Islet precursor cell (in vitro differentiated cells): ENCODE measurements around the gene TMEM50A.
"Not testable (repeated sequence)": the region's sequence is repeated elsewhere in the genome, so short reads cannot be mapped to it uniquely, and the experiment has no call there.

Experiments used
- DNase-seq: peaks from one replicate; pipeline ENCODE4 v3.0.0-alpha.2; 2018

The TMEM50A gene

GRCh38 chr1:25337483-25338187 lies 499 bp upstream of the TMEM50A start:
- not testable (repeated sequence) for DNase-seq

GRCh38 chr1:25338986-25339385 lies 852 bp downstream of the TMEM50A start:
- no peak for DNase-seq

GRCh38 chr1:25341746-25342145 lies 3.6 kb downstream of the TMEM50A start:
- no peak for DNase-seq

- DNase-seq: no peak
Observed at GRCh38 chr1:25342846-25343245, 4.7 kb downstream of the TMEM50A start.

- peak; percentile 58 for DNase-seq
Observed at GRCh38 chr1:25343872-25344271, 5.7 kb downstream of the TMEM50A start.

- DNase-seq: no peak
Observed at GRCh38 chr1:25347556-25347955, 9.4 kb downstream of the TMEM50A start.

GRCh38 chr1:25349606-25350005 lies 11.5 kb downstream of the TMEM50A start:
- DNase-seq: no peak

GRCh38 chr1:25355841-25356395 lies 17.8 kb downstream of the TMEM50A start:
- DNase-seq: no peak

GRCh38 chr1:25356441-25356840 lies 18.3 kb downstream of the TMEM50A start:
- no peak for DNase-seq

- DNase-seq: no peak
Observed at GRCh38 chr1:25356848-25357247, 18.7 kb downstream of the TMEM50A start.

- peak; percentile 71 for DNase-seq
Observed at GRCh38 chr1:25360596-25361581, 22.8 kb downstream of the TMEM50A start.

- DNase-seq: no peak
Observed at GRCh38 chr1:25361901-25362300, 23.8 kb downstream of the TMEM50A start.

GRCh38 chr1:25362634-25363559 lies 24.8 kb downstream of the TMEM50A start:
- DNase-seq: not testable (repeated sequence)

- peak; percentile 58 for DNase-seq
Observed at GRCh38 chr1:25369241-25369640, 31.1 kb downstream of the TMEM50A start.

- DNase-seq: not testable (repeated sequence)
Observed at GRCh38 chr1:25369691-25370271, 31.6 kb downstream of the TMEM50A start.

GRCh38 chr1:25371757-25372156 lies 33.6 kb downstream of the TMEM50A start:
- not testable (repeated sequence) for DNase-seq

GRCh38 chr1:25378367-25378766 lies 40.2 kb downstream of the TMEM50A start:
- not testable (repeated sequence) for DNase-seq

- not testable (repeated sequence) for DNase-seq
Observed at GRCh38 chr1:25382543-25382942, 44.4 kb downstream of the TMEM50A start.

- DNase-seq: not testable (repeated sequence)
Observed at GRCh38 chr1:25383090-25383489, 45.0 kb downstream of the TMEM50A start.

GRCh38 chr1:25383875-25384274 lies 45.7 kb downstream of the TMEM50A start:
- not testable (repeated sequence) for DNase-seq

- DNase-seq: not testable (repeated sequence)
Observed at GRCh38 chr1:25387096-25387495, 49.0 kb downstream of the TMEM50A start.

- DNase-seq: not testable (repeated sequence)
Observed at GRCh38 chr1:25388691-25389090, 50.6 kb downstream of the TMEM50A start.
